Measurements from ENCODE around the gene BBC3.
"Not testable (repeated sequence)": the region's sequence is repeated elsewhere in the genome, so short reads cannot be mapped to it uniquely, and the experiment has no call there.

The BBC3 gene, protein sequence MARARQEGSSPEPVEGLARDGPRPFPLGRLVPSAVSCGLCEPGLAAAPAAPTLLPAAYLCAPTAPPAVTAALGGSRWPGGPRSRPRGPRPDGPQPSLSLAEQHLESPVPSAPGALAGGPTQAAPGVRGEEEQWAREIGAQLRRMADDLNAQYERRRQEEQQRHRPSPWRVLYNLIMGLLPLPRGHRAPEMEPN

DNA sequence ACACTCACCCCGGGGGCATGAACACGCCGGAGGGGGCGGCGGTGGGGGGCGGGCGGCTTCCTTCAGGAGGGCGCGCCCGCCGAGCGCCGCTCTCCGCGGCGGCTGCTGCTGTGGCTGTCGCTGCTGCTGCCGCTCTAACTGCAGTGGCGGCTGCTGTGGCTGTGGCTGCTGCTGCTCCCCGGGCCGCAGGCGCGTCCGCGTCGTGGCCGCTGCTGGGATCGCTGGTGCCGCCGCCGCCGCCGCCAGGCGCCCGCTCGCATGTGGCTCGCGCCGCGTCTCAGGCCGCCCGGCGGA lies at the start of gene BBC3:
Gene BBC3, minus strand, starts transcription at position 279 of the 294 bp plus-strand sequence. CDS start 2,768 bp downstream, outside the sequence.
- no peak for DNase-seq (ENCODE audit: low read depth)
- peak within 1 kb of the TSS; percentile 93 for H3K4me3 ChIP-seq (ENCODE audit: control insufficient read depth, low read depth, low read length)
- TF ChIP-seq, protein P1, sequence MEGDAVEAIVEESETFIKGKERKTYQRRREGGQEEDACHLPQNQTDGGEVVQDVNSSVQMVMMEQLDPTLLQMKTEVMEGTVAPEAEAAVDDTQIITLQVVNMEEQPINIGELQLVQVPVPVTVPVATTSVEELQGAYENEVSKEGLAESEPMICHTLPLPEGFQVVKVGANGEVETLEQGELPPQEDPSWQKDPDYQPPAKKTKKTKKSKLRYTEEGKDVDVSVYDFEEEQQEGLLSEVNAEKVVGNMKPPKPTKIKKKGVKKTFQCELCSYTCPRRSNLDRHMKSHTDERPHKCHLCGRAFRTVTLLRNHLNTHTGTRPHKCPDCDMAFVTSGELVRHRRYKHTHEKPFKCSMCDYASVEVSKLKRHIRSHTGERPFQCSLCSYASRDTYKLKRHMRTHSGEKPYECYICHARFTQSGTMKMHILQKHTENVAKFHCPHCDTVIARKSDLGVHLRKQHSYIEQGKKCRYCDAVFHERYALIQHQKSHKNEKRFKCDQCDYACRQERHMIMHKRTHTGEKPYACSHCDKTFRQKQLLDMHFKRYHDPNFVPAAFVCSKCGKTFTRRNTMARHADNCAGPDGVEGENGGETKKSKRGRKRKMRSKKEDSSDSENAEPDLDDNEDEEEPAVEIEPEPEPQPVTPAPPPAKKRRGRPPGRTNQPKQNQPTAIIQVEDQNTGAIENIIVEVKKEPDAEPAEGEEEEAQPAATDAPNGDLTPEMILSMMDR (IDR thresholded peaks at IDR 0.05; ENCODE audit: control insufficient read depth, insufficient read depth, low read depth, low read length, missing control alignments) = no peak

DNA sequence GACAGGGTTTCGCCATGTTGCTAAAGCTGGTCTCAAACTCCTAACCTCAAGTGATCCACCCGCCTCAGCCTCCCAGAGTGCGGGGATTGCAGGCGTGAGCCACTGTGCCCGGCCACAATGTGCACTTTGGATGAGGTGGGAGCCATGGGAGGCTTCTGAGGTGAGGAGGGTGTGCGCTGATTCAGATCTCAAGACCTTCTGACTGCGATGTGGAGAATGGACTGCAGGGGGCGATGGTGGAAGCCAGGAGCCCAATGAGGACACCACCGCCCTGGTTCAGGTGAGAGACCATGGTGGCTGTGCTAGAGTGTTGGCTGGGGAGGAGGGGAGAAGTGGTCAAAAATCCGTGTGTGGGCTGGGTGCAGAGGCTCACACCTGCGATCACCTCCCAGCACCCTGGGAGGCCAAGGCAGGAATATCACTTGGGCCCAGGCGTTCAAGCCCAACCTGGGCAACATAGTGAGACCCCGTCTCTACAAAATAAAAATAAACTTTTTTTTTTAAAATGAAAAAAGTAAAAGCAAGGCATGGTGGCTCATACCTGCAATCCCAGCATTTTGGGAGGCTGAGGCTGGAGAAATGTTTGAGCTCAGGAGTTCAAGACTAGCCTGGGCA lies 49.3 kb upstream of the BBC3 start:
- DNase-seq (ENCODE audit: low read depth) = no peak
- H3K4me3 ChIP-seq (ENCODE audit: control insufficient read depth, low read depth, low read length) = no peak overlapping the region
- TF ChIP-seq, protein P1 (IDR thresholded peaks at IDR 0.05; ENCODE audit: control insufficient read depth, insufficient read depth, low read depth, low read length, missing control alignments) = peak; percentile 60

DNA sequence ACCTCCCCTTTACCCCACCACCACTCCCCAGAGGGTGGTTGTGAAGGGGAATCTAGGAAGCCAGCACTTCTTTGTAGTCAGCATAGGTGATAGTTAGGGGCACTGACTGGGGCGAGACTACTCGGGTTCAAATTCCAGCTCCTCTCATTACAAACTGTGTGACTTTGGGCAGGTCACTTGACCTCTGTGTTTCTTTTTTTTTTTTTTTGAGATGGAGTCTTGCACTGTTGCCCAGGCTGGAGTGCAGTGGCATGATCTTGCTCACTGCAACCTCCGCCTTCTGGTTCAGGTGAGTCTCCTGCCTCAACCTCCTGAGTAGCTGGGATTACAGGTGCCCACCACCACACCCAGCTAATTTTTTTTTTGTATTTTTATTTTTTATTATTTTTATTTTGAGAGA lies 45.5 kb upstream of the BBC3 start:
- not testable (repeated sequence) for H3K4me3 ChIP-seq (ENCODE audit: control insufficient read depth, low read depth, low read length)

DNA sequence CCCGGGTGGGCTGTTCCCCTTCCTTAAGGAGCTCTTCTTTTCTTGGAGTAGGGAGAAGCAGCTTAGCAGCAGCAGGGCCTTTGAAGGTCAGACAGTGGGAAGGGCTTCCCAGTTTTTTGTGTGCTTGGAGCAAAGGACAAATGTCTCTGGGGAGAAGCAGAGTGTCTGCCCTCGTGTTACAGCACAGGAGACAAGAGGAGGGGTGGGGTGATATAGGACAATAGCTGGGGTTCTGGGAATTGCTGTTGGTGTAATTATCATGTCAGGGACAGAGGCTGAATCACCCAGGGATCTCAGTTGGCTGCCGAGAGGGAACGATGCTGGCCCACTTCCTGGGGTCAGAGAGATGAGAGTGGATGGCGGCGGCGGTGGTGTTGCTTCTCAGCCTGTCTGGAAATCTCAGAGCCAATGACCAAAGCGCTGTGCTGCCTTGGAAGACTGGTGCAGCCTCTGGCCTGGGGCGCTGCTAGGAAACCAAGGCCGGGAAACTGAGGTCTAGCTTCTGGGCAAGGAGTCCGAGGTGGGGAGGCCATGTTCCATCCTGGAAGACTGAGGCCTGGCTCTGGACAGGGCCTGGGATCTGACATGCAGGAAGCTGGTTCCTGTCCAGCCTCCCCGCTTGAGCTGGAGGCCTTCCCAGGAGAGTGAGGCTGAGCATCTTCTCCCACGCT lies 44.9 kb upstream of the BBC3 start:
- H3K4me3 ChIP-seq (ENCODE audit: control insufficient read depth, low read depth, low read length) = peak overlapping the region; percentile 17; the same call in 1 of the 2 replicates
- TF ChIP-seq, protein P1 (IDR thresholded peaks at IDR 0.05; ENCODE audit: control insufficient read depth, insufficient read depth, low read depth, low read length, missing control alignments) = no peak
- peak; percentile 41 for DNase-seq (ENCODE audit: low read depth)

More for the DNA sequence above, 45.5 kb upstream of the BBC3 start:
- not testable (repeated sequence) for DNase-seq (ENCODE audit: low read depth)

DNA sequence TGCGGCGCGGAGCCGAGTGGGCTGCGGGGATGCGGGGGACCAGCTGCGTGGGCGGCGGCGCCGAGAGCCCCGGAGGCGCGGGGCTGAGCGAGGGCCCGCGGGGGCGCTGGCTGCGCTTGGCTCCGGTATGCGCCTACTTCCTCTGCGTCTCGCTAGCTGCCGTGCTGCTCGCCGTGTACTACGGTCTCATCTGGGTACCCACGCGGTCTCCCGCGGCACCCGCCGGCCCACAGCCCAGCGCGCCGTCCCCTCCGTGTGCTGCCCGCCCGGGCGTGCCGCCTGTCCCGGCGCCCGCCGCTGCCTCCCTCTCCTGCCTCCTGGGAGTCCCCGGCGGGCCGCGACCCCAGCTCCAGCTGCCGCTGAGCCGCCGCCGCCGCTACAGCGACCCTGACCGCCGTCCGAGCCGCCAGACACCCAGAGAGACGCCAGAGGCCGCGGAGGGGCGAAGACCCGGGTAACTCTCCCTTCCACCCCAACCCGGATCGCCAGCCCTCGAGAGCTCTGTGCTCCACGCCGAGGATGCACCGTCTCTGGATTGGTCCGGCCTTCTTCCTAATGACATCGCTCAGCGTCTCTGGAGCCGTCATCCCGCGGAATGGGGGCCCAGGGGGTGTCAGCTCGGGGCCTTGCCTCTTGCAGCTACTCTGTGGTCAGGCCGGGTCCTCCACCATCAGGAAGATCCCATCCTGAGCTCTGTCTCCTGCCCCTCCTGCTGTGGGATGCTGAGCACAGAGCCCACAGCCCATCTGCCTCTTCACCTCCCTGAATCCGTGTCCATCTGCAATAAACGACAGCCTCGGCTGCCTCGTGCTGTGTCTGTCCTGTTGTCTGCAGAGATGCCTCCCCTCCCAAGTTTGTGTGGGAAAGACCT lies 44.1 kb upstream of the BBC3 start:
- H3K4me3 ChIP-seq (ENCODE audit: control insufficient read depth, low read depth, low read length) = peak overlapping the region; percentile 24
- TF ChIP-seq, protein P1 (IDR thresholded peaks at IDR 0.05; ENCODE audit: control insufficient read depth, insufficient read depth, low read depth, low read length, missing control alignments) = no peak
- DNase-seq (ENCODE audit: low read depth) = no peak

DNA sequence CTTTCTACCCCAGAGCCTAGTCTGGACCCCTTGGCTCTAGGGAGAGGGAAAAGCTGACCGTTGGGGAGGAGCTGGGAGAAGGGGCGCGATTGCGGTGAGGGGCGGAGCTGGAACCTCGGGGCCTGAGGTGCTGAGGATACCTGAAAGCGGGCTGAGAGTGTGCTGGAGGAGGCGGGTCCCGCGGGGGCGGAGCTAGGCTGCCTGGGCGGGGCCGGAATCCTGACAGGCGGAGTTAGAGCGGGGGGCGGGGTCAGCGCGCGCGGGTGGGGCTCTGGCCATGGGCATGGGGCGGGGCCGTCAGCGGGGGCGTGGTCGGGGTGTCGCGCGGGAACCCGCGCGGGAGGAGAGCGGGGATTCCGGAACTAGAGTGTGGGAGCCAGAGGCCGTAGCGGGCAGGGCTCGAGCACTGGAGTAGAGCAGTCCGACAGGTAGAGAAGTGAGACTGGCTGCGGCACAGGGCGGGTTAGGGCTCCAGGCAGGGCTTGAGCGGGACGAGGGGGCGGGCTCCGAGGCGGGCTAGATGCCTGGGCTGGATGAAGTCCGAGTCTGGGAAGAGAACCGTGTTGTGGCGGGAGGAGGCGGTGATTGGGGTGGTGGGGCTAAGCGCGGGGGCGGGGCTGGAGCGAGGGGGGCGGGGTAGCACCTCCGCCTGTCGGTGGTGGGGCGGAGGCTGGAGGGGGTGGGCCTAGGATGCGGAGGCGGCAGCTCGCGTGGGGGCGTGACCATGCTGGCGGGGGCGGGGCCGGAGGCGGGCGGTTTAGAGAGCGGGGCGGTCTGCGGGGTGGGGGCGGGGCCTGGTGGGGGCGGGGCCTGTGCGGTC lies 43.3 kb upstream of the BBC3 start, which contains the start of gene INAFM1:
Gene INAFM1, plus strand, starts transcription at position 815 of the 820 bp plus-strand sequence. CDS start 35 bp downstream, outside the sequence.
- H3K4me3 ChIP-seq (ENCODE audit: control insufficient read depth, low read depth, low read length) = peak within 1 kb of the TSS; percentile 69
- peak; percentile 52 for DNase-seq (ENCODE audit: low read depth)
- TF ChIP-seq, protein P1 (IDR thresholded peaks at IDR 0.05; ENCODE audit: control insufficient read depth, insufficient read depth, low read depth, low read length, missing control alignments) = no peak
